GM12865 (cell line): ENCODE results near the gene WIPF2.
A peak's percentile ranks its signal among the peaks of the same experiment; 100 is the strongest.

Source experiments
- DNase-seq: peaks from one replicate; pipeline ENCODE4 v3.0.0; 2010; ENCODE audit warnings: low read depth
- H3K4me3 ChIP-seq: 2 replicates; pipeline ENCODE4 v1.5.1; 2011; ENCODE audit warnings: mild to moderate bottlenecking, low read depth, low read length, control low read depth
- TF ChIP-seq, protein P1 (sequence below): IDR thresholded peaks from 2 replicates; pipeline ENCODE4 v1.5.1; 2011; ENCODE audit warnings: low read length, control low read depth, low read depth, inconsistent platforms; ENCODE audit not compliant: insufficient read depth; ENCODE audit errors: missing control alignments

Gene WIPF2

DNA sequence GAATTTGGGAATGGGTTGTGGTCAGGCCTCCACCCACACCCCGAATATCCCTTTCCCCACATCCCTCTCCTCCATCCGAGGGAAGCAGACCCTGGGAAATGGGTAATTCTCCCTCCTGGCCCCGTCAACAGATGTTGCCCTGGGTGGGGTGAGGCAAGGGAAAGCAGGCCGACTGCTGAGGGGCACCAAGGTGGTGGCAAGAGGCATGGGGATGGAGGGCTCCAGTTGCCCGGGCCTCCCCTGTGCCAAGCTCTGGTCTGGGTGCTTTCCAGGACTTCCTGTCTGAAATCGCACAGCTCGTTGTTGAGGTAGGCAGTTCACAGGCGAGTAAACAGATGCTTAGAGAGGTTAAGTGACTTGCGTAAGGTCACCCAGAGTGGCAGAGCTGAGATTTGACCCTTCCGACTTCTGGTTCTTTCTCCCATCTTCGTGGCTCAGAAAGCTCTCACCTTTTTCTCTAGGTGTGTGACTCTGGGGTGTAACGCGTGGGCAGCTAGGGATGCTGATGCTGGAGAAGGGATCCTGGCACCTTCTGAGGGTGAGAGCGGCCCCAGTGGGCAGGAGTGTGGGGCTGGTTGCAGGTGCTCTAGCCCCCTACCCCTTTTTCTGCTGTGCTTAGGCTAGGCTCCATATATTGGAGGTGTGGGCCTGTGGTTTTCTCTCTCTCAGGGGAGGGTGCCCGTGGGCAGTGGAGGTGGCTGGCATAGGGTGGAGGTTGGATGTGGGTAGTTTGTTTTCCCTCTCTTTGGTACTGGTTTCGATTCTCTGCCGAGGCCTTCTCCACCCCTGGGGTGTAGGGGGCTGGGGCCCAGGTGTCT lies 107.1 kb downstream of the WIPF2 start:
- TF ChIP-seq, protein P1, sequence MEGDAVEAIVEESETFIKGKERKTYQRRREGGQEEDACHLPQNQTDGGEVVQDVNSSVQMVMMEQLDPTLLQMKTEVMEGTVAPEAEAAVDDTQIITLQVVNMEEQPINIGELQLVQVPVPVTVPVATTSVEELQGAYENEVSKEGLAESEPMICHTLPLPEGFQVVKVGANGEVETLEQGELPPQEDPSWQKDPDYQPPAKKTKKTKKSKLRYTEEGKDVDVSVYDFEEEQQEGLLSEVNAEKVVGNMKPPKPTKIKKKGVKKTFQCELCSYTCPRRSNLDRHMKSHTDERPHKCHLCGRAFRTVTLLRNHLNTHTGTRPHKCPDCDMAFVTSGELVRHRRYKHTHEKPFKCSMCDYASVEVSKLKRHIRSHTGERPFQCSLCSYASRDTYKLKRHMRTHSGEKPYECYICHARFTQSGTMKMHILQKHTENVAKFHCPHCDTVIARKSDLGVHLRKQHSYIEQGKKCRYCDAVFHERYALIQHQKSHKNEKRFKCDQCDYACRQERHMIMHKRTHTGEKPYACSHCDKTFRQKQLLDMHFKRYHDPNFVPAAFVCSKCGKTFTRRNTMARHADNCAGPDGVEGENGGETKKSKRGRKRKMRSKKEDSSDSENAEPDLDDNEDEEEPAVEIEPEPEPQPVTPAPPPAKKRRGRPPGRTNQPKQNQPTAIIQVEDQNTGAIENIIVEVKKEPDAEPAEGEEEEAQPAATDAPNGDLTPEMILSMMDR: no peak

DNA sequence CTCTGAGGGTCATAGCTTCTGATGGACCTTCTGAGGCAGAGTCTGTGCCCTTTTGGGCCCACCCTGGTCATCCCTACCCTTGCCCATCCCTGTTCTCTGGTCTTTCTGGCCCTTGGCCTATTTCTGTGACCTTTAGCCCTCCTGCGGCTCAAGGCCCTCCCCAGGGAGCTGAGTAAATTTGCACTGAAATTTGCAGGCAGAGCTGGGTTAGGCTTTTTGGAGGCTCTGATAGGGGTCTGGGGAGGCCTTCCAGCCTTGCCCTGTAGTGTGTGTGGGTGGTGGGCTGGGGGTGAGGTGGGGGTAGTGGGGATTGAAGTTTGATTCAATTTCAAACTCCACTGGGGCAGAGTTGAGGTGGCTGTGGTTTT lies 107.7 kb downstream of the WIPF2 start:
- TF ChIP-seq, protein P1: no peak
- peak overlapping the region; percentile 96 for H3K4me3 ChIP-seq
- no peak for DNase-seq

More for the DNA sequence above, 107.1 kb downstream of the WIPF2 start:
- peak; percentile 89 for DNase-seq
- peak overlapping the region; percentile 96 for H3K4me3 ChIP-seq

DNA sequence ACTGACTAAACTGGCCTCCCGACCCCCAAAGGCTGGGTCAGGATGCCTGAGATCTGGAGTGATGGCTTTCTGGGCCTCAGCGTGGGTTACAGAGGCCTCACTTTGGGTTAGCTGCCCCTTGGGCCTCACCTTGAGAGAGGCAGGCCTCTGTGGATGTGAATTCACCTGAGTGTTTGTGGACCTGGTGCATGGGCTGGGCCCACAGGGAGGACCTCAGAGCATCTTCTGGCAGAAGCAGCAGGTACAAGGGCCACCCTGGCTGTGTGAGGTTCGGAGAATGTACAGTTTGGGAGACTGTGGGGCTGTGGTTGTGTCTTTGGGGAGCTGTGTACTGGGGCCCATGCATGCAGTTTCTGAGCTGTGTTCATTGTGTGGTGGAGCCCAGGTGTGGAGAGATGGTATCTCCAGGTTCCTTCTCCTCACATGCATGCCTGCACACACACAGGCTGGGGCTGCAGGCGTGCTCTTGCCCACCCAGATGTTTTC lies 108.2 kb downstream of the WIPF2 start:
- no peak for DNase-seq
- H3K4me3 ChIP-seq: peak overlapping the region; percentile 96
- TF ChIP-seq, protein P1: no peak

DNA sequence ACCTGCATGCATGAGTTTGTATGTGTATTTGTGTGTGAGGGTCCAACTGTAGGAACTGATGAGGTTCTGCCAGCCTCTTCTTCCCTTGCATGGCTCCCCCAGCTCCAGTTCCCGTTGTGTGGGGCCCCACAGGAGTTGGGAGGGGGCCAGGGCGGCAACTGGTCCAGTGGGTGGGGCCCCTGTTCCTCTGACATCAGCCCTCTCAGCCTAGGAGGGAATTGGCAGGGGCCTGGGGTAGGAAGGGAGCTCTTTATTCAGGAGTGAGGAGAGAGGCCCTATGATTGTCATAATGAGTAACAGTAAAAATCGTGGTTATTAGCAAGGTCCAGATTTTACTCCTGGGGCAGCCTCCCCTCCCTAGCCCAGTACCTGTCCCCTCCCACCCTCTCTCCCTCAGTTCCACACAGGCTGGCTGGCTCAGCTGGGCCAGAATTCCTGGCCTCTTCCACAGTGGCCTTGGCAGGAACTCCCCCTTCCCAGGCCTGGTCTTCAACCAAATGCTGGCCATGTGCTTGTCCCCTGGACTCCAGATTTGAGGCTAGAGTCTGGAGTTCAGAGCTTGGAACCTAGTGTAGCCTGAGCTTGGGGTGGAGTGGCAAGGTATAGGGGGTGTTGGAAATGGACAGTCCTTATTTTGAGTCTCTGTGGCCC lies 108.8 kb downstream of the WIPF2 start:
- TF ChIP-seq, protein P1: no peak
- no peak for DNase-seq
- H3K4me3 ChIP-seq: peak overlapping the region; percentile 96

DNA sequence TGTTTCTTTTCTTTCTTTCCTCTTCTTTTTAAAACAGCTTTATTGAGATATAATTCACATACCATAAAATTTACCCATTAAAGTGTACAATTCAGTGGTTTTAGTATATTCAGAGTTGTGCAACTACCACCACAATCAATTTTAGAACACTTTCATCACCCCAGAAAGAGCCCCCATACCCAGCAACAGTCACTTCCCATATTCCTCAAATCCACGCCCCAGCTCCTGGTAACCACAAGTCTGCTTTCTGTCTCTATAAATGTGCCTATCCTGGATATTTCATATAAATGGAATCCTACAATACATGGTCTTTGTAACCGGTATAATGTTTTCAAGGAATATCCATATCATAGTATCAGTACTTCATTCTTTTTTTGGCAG lies 109.3 kb downstream of the WIPF2 start:
- no peak overlapping the region for H3K4me3 ChIP-seq
- DNase-seq: no peak
- TF ChIP-seq, protein P1: no peak

DNA sequence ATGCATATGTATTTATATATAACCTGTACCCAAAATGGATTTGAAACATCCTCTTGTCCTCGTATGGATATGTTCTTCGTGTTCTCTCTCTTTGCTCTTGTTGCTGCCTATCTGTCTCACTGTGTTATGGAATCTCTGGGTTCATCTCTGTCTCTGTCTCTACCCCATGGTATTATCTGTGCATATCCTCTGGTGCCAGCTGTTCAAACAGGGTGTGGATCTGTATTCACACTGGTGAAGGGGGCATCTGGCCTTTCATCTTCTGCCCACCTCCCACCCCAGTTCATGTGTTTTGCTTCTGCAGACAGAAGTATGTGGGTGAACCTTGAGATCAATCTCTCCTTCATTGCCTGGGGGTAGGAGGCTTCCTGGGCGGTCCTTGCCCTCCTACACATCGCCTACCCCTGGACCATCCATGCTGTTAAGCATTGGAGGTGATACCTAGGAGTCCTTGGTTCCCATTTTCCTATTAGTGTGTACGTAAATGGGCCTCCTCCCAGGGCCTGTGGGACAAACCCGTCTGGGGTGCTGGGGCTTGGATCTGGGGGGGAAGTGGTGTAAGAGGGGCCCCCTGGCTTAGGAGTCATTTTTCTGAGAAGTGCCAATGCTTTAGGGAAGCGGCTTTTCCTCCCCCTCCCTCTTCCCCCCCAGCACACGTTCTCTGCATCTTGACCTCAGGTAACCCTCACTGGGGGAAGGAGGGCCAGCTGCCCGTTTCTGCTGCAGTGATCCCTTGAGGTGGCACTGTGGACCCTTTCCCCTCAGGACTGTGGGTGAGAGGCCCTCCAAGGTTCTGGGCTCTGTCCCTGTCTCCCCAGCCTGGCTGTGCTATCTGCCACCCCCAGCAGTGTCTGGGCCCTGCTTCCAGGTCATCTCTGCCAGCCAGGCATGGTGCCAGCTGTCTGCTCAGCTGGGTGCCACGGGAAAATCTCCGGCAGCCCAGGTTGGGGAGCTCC lies 111.0 kb downstream of the WIPF2 start:
- no peak overlapping the region for H3K4me3 ChIP-seq
- no peak for DNase-seq
- TF ChIP-seq, protein P1: no peak
